Dedifferentiated amniotic fluid mesenchymal stem cell (primary cell): Measurements from ENCODE around the gene MT4.

ENCODE experiments used
- DNase-seq: peaks from one replicate; pipeline ENCODE4 v3.0.0-alpha.2; 2016; ENCODE audit errors: extremely low spot score

The MT4 gene

GRCh38 chr16:56564793-56565477, at the start of gene MT4:
Gene MT4 (plus strand): TSS chr16:56565073. CDS start chr16:56565129, 56 bp downstream.
- no peak for DNase-seq

- no peak for DNase-seq
Observed at GRCh38 chr16:56515665-56516064, 49.2 kb upstream of the MT4 start.

- no peak for DNase-seq
Observed at GRCh38 chr16:56517206-56517605, 47.7 kb upstream of the MT4 start.

GRCh38 chr16:56518425-56518824, 46.4 kb upstream of the MT4 start:
- no peak for DNase-seq

GRCh38 chr16:56519459-56520250, 45.2 kb upstream of the MT4 start, which contains the start of gene BBS2:
Gene BBS2 (minus strand): TSS chr16:56520024. CDS start chr16:56519862, 162 bp downstream.
- DNase-seq, result peak; percentile 74

GRCh38 chr16:56520251-56520577, 44.7 kb upstream of the MT4 start:
- DNase-seq, result no peak

GRCh38 chr16:56525236-56525635, 39.6 kb upstream of the MT4 start:
- peak; percentile 28 for DNase-seq

GRCh38 chr16:56530872-56531271, 34.0 kb upstream of the MT4 start:
- no peak for DNase-seq

GRCh38 chr16:56532714-56533113, 32.2 kb upstream of the MT4 start:
- DNase-seq, result no peak

- DNase-seq, result no peak
Observed at GRCh38 chr16:56534847-56535383, 30.0 kb upstream of the MT4 start.

- no peak for DNase-seq
Observed at GRCh38 chr16:56538331-56538730, 26.5 kb upstream of the MT4 start.

- DNase-seq, result no peak
Observed at GRCh38 chr16:56539656-56540055, 25.2 kb upstream of the MT4 start.

GRCh38 chr16:56542039-56542438, 22.8 kb upstream of the MT4 start:
- no peak for DNase-seq

GRCh38 chr16:56547120-56547948, 17.5 kb upstream of the MT4 start:
- no peak for DNase-seq

GRCh38 chr16:56547949-56548567, 16.8 kb upstream of the MT4 start:
- DNase-seq, result no peak

- no peak for DNase-seq
Observed at GRCh38 chr16:56549161-56549560, 15.7 kb upstream of the MT4 start.

GRCh38 chr16:56549744-56550385, 15.0 kb upstream of the MT4 start:
- no peak for DNase-seq

- DNase-seq, result no peak
Observed at GRCh38 chr16:56551796-56552738, 12.8 kb upstream of the MT4 start.

GRCh38 chr16:56554441-56554840, 10.4 kb upstream of the MT4 start:
- DNase-seq, result no peak
